HG03575 (cell line): ENCODE measurements around the gene CD33.
"Not testable (repeated sequence)": the region's sequence is repeated elsewhere in the genome, so short reads cannot be mapped to it uniquely, and the experiment has no call there.

Experiments used
- ATAC-seq: cut with Tn5 transposase; IDR thresholded peaks from one replicate; pipeline ENCODE4 v1.9.1; 2021; ENCODE audit not compliant: unreplicated experiment, insufficient number of reproducible peaks, low FRiP score; ENCODE audit errors: extremely low read depth

CD33 gene

DNA sequence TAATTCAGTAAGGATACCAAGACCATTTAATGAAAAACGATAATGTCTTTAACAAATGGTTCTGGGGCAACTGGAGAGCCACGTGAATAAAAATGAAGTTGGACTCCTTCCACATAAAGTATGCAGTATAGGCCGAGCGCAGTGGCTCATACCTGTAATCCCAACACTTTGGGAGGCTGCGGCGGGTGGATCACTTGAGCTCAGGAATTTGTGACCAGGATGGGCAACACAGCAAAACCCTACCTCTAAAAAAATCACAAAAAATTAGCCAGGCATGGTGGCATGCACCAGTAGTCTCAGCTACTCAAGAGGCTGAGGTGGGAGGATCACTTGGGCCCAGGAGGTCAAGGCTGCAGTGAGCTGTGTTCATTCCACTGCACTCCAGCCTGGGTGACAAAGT is 20.6 kb upstream of the CD33 start:
- no peak for ATAC-seq

DNA sequence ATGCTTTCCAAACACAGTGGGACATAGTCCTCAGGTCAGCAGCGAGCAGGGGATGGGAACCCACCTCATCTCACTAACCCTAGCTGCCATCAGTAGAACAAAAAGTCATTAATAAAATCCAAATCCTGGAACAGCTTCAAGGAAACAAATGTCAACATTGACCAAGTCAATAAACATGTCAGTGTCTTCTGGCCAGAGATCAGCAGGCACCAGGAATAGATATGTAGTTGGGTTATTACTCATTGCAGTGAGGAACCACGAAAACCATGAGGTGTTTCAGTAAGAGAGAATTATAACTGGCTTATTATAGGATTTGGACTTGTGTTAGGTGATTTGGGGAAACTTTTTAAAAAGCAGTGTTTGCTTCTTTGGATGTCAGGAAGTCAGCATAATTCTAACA is 17.1 kb upstream of the CD33 start:
- no peak for ATAC-seq

DNA sequence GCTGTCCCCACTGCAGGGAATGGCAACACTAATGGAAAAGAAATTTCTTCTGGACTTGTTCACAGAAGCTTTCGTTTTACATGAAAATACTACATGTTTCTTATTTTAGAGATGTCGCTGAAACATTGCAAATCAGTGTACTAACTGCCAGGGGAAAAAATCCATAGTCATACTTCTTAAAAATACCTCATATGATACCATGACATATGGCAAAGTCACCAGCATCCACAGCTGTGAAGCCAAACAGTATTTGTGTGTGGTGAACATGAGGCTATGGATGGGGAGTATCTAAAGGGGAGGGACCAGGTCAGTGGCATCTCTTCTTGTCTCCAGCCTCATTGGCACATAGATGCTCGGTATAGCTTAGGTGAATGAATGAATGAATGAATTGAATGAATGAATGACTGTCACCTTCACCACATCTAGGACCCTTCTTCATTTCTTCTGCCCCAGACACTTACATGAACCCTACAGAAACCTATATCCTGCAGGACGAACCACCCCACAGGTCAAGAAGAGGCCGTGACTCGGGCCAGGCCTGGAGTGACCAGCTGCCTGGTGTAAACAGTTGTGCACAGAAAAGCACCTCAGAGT is 14.6 kb upstream of the CD33 start:
- no peak for ATAC-seq

DNA sequence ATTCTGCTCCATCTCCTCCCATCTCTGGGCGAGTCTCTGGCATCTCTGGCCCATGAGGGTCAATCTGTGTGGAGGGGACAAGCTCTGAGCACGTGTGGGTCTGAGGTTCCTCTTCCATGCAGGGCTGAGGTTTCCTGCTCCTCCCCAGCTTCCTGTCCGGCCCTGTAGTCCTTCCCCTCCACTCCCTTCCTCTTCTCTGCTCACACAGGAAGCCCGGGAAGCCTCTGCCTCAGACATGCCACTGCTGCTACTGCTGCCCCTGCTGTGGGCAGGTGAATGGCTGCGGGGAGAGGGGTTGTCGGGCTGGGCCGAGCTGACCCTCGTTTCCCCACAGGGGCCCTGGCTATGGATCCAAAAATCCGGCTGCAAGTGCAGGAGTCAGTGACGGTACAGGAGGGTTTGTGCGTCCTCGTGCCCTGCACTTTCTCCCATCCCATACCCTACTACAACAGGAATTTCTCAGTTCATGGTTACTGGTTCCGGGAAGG is 14.0 kb upstream of the CD33 start:
- not testable (repeated sequence) for ATAC-seq

DNA sequence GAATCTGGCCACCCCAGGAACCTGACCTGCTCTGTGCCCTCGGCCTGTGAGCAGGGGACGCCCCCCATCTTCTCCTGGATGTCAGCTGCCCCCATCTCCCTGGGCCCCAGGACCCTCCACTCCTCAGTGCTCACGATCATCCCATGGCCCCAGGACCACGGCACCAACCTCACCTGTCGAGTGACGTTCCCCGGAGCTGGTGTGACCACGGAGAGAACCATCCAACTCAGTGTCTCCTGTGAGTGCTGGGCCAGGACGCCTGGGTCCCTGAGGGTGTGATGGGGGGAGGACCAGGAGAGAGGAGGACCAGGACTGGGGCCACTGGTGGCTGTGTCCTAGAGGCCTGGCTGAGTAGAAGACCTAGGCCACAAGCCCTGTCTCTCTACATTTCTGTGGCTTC is 13.0 kb upstream of the CD33 start:
- ATAC-seq: no peak

DNA sequence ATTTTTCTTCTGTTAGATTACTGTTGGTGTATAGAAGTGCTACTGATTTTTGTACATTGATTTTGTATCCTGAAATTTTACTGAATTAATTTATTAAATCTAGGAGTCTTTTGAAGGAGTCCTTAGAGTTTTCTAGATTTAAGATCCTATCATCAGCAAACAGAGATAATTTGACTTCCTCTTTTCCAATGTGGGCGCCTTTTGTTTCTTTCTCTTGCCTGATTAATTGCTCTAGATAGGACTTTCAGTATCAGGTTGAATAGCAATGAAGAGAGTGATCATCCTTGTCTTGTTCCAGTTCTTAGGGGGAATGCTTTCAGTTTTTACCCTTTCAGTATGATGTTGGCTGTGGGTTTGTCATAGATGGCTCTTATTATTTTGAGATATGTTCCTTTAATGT is 5.6 kb upstream of the CD33 start:
- no peak for ATAC-seq

DNA sequence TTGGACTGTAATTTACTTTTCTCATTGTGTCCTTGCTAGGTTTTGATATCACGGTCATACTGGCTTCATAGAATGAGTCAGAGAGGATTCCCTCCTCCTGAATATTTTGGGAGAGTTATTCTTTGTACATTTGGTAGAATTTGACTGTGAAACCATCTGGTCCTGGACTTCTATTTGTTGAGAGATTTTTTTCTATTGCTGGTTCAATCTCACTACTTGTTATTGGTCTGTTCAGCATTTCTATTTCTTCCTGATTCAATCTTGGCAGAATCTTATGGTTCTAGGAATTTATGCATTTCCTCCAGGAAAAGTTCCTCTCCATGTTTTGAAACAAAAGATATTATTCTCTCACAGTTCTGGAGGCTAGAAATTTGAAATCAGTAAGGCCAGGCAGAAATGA is 4.9 kb upstream of the CD33 start:
- no peak for ATAC-seq

DNA sequence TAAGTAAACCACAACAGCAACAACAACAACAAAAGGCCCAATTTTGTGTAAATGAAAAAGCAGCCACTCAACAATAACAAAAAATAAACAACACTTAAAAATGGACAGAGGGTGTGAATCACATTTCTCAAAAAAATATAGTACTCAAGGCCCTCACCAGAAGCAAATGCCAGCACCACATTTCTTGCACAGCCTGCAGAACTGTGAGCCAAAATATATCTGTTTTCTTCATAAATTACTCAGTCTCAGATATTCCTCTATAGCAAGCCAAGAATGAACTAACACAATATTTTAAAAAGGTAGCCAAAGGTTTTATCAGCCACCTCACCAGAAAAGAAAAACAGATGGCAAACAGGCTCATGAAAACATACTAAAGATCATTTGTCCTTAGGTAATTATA is 3.9 kb upstream of the CD33 start:
- ATAC-seq: no peak

DNA sequence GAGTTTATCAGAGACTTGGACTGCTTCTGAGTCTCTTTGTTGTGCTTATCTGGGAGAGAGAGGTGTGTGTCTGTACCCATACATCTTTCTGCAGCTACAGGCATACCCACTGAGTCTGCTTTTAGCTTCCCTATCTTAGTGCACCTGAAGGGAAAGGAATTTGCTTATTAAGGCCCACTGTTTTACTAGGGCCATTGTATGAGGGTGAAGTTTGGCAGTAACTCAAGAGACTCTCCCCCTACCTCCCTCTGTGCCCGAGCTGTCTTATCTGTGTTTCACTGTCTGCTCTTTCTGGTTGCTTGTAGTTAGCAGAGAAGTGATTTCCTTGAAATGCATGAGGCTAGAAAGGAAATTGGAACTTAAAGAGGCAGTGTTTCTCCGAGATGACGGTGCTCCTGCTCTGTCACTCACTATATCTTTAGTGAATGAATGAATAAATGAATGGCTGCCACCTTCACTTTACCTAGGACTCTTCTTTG is 678 bp upstream of the CD33 start:
- ATAC-seq: no peak

DNA sequence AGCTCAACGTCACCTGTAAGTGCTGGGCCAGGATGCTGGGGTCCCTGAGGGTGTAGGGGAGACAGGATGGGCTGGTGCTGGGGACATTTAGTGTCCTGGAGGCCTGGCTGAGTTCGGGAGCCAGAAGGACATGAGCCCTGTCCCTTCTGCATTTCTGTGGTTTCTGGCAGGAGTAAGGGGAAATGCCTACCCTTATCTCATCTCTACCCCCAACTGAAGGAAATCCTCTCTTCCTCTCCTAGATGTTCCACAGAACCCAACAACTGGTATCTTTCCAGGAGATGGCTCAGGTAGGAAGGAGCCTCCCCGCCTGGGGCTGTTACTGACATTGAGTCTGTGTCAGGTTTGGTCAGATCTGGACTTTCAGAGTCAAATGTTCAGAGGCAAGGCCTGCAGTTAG is 1.2 kb downstream of the CD33 start:
- ATAC-seq: no peak

DNA sequence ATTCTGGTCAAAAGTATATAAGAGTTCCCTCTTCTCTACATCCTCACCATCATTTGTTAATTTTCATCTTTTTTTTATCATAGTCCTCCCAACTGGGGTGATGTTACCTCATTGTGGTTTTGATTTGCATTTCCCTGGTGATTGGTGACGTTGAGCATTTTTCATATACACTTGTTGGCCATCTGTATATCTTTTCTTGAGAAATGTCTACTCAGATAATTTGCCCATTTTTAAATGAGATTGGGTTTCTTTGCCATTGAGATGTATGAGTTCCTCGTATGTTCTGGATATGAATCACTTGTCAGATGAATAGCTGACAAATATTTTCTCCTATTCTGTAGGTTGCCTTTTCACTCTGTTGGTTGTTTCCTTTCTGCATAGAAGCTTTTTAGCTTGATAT is 2.4 kb downstream of the CD33 start:
- no peak for ATAC-seq

DNA sequence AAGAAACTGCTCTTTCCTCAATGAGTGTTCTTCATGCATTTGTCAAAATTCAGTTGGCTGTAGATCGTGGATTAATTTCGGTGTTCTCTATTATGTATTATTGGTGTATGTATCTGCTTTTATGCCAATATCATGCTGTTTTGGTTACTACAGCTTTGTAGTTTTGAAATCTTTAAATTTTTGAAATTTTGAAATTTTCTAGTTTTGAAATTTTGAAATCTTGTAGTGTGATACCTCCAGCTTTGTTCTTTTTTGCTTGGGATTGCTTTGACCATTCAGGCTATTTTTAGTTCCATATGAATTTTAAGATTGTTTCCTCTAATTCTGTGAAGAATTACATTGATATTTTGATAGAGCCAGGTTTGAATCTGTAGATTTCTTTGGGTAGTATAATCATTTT is 3.1 kb downstream of the CD33 start:
- no peak for ATAC-seq

DNA sequence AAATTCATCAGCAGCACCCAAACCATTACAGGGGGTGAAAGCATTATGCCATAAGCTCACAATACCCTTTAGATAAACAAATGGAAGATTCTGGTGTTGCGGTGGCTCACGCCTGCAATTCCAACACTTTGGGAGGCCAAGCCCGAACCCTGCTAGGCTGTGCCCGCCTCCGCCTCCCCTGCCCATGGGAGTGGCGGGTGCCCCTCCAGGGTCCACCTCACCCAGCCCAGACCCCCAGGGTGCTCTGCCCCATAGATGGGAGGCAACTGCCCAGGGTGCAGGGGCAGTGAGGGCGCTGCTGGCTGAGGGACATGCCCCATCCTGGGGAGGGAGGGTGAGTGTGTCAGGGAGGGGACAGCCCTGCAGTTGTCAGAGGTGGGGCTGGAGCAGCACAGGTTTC is 16.0 kb downstream of the CD33 start:
- no peak for ATAC-seq

DNA sequence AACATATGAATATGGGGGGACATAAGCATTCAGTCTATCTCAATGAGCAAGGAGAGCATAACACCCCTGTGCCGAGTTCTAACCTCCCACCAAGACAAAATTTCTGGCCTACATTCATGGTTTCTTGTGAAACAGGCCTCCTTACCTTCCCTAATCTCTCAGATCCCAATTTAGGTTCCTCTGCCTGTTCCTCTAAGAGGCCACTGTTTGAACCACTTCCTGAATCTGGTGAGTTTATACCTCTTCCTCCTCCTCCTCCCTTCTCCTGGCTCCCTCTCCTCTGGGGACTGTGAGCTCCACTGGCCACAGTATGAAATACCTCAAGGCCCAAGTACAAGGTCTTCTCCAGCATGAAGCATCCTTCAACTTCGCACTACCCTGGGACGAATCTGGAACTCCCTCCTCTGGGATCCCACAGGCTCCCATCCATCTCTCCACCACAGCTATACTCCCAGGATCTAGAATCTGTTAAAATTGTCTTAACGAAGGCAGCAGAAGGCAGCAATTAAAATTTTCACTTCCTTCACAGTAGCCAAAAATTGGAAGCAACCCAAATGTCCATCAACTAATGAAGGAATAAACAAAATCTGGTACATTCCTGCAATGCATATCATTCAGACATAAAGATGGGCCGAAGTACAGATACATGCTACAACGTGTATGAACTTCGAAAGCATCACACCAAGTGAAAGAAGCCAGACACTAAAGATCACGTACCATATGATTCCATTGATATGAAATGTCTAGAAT is 18.2 kb downstream of the CD33 start:
- ATAC-seq: no peak

DNA sequence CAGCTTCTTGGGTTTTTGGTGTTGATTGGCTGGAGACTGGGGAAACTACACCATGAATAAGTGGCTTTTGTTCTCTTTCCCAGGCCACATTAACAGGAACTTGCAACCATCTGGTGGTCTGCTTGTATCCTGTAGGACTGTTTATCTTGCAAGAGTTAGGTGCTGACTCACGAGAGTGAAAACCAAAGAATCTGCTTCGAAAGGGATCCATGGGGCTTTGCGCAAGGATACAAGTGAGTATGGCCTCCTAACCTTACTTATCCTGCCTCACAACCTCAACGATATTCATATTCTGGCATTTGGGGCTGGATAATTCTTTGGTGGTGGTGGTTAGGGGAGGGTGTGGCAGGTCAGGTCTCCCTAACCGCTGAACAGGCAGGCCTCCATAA is 21.3 kb downstream of the CD33 start:
- ATAC-seq: no peak

DNA sequence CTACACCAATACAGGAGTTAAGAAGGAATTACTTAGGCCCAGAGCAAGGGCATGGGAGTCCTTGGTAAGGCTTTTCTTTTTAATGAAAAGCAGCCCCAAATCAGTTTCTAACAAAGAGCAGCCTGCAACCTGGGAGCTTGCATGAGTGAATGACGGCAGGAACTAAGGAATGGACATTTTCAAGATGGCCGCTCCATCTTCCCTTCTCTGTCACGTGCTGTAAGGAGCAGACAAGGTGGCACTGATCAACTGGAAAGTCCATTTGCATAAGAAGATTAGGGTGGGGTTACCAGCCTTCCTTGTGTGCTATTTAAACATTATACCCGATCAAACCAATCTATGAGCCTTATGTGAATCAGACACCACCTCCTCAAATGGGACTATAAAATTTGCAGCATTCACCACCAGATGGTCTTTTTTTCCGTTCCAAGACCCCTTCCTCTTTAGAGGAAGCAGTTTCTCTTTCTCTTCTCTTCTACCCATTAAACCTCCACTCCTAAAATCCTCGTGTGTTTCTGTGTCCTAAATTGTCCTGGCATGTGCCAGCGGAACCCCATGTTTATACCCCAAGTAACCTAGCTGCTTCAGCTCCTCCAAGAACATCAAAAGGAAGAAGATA is 23.2 kb downstream of the CD33 start:
- ATAC-seq: no peak

DNA sequence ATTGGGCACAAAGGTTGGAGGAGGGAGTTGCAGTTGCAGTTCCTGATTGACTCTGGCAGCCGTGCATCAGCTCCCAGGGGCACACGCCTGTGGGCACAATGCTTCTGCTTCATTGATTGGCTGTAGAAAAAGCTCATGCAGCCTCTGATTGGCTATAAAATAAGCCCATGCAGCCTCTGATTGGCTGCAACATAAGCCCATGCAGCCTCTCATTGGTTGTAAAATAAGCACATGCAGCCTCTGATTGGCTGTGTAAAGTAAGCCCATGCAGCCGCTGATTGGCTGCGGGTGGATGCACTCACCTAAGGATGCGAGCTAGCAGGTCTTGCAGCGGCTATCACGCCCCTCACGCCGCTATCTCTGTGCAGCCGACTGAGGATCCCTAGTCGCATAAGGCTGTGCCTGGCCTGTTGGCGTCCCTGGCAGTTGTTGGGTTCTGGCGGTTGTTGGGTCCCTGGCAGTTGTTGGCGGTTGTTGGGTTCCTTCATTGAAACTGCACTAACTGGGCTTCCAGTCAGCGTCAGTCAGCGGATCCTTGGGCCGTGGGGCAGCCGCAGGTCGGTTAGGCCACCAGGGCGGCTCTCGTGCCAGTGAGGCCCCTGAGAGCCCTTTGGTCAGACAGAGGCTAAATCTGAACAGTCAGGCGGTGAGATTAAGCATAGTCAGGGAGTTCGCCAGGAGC is 26.0 kb downstream of the CD33 start, which contains the start of gene SIGLECL1:
SIGLECL1 (plus strand) TSS at position 295 of the 682 bp plus-strand sequence. CDS start 12,993 bp downstream, outside the sequence.
- no peak for ATAC-seq

DNA sequence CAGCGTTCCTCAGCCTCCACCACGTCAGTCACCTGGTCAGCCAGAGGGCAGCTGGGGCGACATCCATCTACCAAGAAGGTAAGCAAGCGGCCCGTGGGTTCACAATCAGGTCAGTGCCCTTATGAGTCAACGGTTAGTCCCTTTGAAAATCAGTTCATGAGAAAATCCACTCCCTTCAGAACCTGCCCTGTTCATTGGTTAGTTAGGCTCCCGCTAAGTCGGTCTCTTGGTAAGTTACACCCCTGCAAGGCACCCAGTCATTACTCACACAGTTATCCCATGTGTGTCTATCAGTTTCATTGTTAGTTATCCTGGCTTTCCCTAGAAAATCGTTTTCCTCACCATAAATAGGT is 26.6 kb downstream of the CD33 start:
- ATAC-seq: no peak

DNA sequence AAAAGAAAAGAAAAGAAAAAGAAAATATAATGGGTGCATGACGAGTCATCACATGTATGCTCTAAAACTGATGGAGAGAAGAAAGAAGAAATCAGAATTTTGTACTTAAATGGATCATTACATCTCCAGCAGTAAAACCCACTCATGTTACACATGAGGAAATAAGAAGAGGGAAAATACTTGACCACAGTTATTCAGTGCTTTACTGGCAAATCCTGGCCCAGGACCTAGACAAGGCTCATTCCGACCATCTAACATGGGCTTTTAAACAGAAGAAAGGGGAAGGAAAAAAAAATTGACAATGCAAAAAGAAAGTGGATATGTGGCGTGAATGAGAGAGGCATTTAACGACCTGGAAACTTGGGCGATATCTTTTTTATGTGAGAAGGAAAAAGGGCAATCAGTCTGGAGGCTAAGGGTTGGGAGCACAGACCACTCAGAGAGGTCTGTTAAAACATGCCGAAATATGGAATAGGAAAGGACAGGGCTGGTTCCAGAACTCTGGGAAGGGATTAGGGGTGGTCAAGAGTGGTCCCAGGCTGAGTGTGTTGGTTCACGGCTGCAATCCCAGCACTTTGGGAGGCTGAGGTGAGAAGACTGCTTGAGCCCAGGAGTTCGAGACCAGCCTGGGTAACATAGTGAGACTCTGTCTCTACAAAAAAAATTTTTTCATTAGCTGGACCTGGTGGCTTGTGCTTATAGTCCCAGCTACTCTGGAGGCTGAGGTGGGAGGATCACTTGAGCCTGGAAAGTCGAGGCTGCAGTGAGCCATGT is 27.6 kb downstream of the CD33 start:
- ATAC-seq: no peak
